B cell (primary cell): ENCODE results near the gene CADM2. TPM values are rescaled to one million over a fixed set of nuclear protein-coding genes. Genes with fewer than 3 reads are reported as not detected.

Experiments
- ATAC-seq: fragments of 200-7000 bp; cut with Tn5 transposase; one replicate; pipeline ENCODE4 v1.10.0; 2021; ENCODE audit warnings: low read depth, mild to moderate bottlenecking, moderate number of reproducible peaks, moderate library complexity
- CTCF ChIA-PET: fragments of 350-600 bp; sonication (Branson Sonifier 250); formaldehyde crosslinking; loops from one replicate; lab custom pipeline; 2021; ENCODE audit warnings: antibody characterized with exemption, inconsistent platforms; lab: Charles Lee
- POLR2A ChIA-PET: fragments of 350-600 bp; sonication (Branson Sonifier 250); formaldehyde crosslinking; loops from one replicate; lab custom pipeline; 2021; ENCODE audit warnings: antibody characterized with exemption; lab: Charles Lee
- DNase-seq: peaks from one replicate; pipeline ENCODE4 v3.0.0; 2013
- H2AFZ ChIP-seq: 2 replicates; pipeline ENCODE4 v1.6.1; 2012; ENCODE audit warnings: mild to moderate bottlenecking, low read depth, low read length; ENCODE audit not compliant: insufficient read depth, poor library complexity, severe bottlenecking
- H3K27ac ChIP-seq, 2 donors: 1 replicate in 1 of 2; 2 replicates in 1 of 2; pipeline ENCODE4 v1.5.1; 2012 to 2013; ENCODE audit warnings: low read length in 2 of 2, mild to moderate bottlenecking in 2 of 2, moderate library complexity in 1 of 2
- H3K27me3 ChIP-seq, 4 experiments: fragments of 200-600 bp in 1 of 4; sonication (generic) in 1 of 4; replicated peaks in 1 of 4; 1 replicate in 2 of 4; 2 replicates in 2 of 4; pipeline versions ENCODE4 v1.6.1 to v1.7.0; 2013 to 2016; ENCODE audit warnings: low read length in 3 of 4, mild to moderate bottlenecking in 2 of 4, mixed read lengths in 1 of 4, moderate library complexity in 1 of 4; ENCODE audit not compliant: insufficient read depth in 4 of 4, control insufficient read depth in 3 of 4; ENCODE audit errors: control extremely low read depth in 1 of 4
- H3K36me3 ChIP-seq, 2 experiments: replicated peaks in 1 of 2; 1 replicate in 1 of 2; 2 replicates in 1 of 2; pipeline versions ENCODE4 v1.6.1 to v1.7.1; 2013; ENCODE audit warnings: low read length in 1 of 2; ENCODE audit not compliant: insufficient read depth in 2 of 2, control insufficient read depth in 1 of 2; ENCODE audit errors: control extremely low read depth in 1 of 2, extremely low read depth in 1 of 2
- H3K4me1 ChIP-seq, 2 donors: fragments of 200-600 bp in 1 of 2; sonication (generic) in 1 of 2; 1 replicate in 1 of 2; 2 replicates in 1 of 2; pipeline versions ENCODE4 v1.5.1 to v1.6.1; 2013 to 2017; ENCODE audit warnings: low read length in 2 of 2; ENCODE audit not compliant: control insufficient read depth in 2 of 2, insufficient read depth in 2 of 2
- H3K4me2 ChIP-seq: replicated peaks from 2 replicates; pipeline ENCODE3; 2012; ENCODE audit warnings: mild to moderate bottlenecking, low read depth, low read length; ENCODE audit not compliant: poor library complexity, severe bottlenecking
- H3K4me3 ChIP-seq, 5 experiments: fragments of 200-600 bp in 1 of 5; sonication (generic) in 1 of 5; 1 replicate in 3 of 5; 2 replicates in 2 of 5; pipeline versions ENCODE4 v1.5.1 to v1.7.0; 2011 to 2016; ENCODE audit warnings: low read length in 4 of 5, mild to moderate bottlenecking in 4 of 5, low read depth in 2 of 5, control low read depth in 1 of 5, moderate library complexity in 1 of 5; ENCODE audit not compliant: insufficient read depth in 1 of 5; ENCODE audit errors: control extremely low read depth in 1 of 5, extremely low read depth in 1 of 5
- H3K79me2 ChIP-seq: fragments of 200-600 bp; sonication (generic); one replicate; pipeline ENCODE4 v1.6.0; 2016; ENCODE audit warnings: low read length; ENCODE audit not compliant: control insufficient read depth, insufficient read depth
- H3K9ac ChIP-seq: fragments of 200-600 bp; sonication (generic); 2 replicates; pipeline ENCODE4 v1.6.1; 2017; ENCODE audit warnings: mild to moderate bottlenecking, low read length, moderate library complexity
- H3K9me3 ChIP-seq, 3 donors: one replicate each; pipeline versions ENCODE4 v1.6.1 to v1.7.1; 2013; ENCODE audit warnings: low read length in 2 of 3; ENCODE audit not compliant: control insufficient read depth in 2 of 3, insufficient read depth in 1 of 3; ENCODE audit errors: control extremely low read depth in 1 of 3
- H4K20me1 ChIP-seq: 2 replicates; pipeline ENCODE4 v1.6.0; 2012; ENCODE audit warnings: mild to moderate bottlenecking, low read length; ENCODE audit not compliant: insufficient read depth, control insufficient read depth, poor library complexity, severe bottlenecking
- H3K27ac Mint-ChIP-seq: one replicate; pipeline ENCODE4 v1.8.0; 2021; ENCODE audit warnings: mixed read lengths
- H3K27me3 Mint-ChIP-seq: one replicate; pipeline ENCODE4 v1.8.0; 2021; ENCODE audit warnings: mixed read lengths
- H3K4me1 Mint-ChIP-seq: one replicate; pipeline ENCODE4 v1.8.0; 2021; ENCODE audit warnings: mixed read lengths
- H3K4me3 Mint-ChIP-seq: one replicate; pipeline ENCODE4 v1.8.0; 2021; ENCODE audit warnings: mixed read lengths
- H3K9me3 Mint-ChIP-seq: one replicate; pipeline ENCODE4 v1.8.0; 2022; ENCODE audit warnings: mixed read lengths; ENCODE audit not compliant: insufficient read depth
- CTCF ChIP-seq: fragments of 200-600 bp; IDR thresholded peaks from one replicate; pipeline ENCODE4 v1.8.0; 2022; ENCODE audit warnings: antibody characterized with exemption, mild to moderate bottlenecking
- EZH2 ChIP-seq: IDR thresholded peaks from 2 replicates; pipeline ENCODE4 v1.6.1; 2012; ENCODE audit warnings: borderline replicate concordance, low read depth, mild to moderate bottlenecking, moderate library complexity, low read length; ENCODE audit not compliant: insufficient read depth, poor library complexity, severe bottlenecking
- WGBS: methylation state at CpG from one replicate; pipeline ENCODE4 v1.1.5; 2013; ENCODE audit warnings: missing lambda C conversion rate; ENCODE audit not compliant: insufficient coverage; 5-methylcytosine and 5-hydroxymethylcytosine counted together
- intact Hi-C: fragments of 100-400 bp; cut with micrococcal nuclease; formaldehyde crosslinking; loops from one replicate; pipeline ENCODE4 v1.10.0; 2022
- polyA plus RNA-seq: library from polyadenylated mRNA; depleted of rRNA; stranded (reverse); fragments of >200 nt; gene quantifications from 2 replicates; pipeline ENCODE4 v1.2.3, GENCODE V29; 2012
- total RNA-seq, 2 donors: library from RNA; stranded (reverse); fragments of 120-200 nt in 1 of 2; gene quantifications; 1 replicate in 1 of 2; 2 replicates in 1 of 2; pipeline versions ENCODE4 v1.2.3 to v1.2.4, GENCODE V29; 2013 to 2022

Gene CADM2
- total and polyA plus RNA-seq, 2 donors (not counting 1 experiment from before 2014, with no cell fraction given) = 0.10 to 0.37 TPM

- ChIA-PET CTCF (no interaction called here), POLR2A (no interaction called here)
- Histone ChIP-seq H3K79me2 (no peaks in the 10 kb centered on the region), H3K4me3 (no peak overlapping the region), H3K9ac (no peak overlapping the region), H3K27ac (no peak overlapping the region), H3K4me2 (no peak overlapping the region), H3K27me3 (no peaks in the 10 kb centered on the region), H3K9me3 (peaks cover 0 to 6% (median 3%) of the 10 kb centered on the region in 3 donors), H4K20me1 (no peaks in the 10 kb centered on the region), H3K36me3 (no peaks in the 10 kb centered on the region), H3K4me1 (no peaks in the 10 kb centered on the region), H2AFZ (no peak overlapping the region)
- DNase-seq = no peak
- WGBS = 100% methylated on average over 1 of the region's 6 CpGs
- H3K27ac Mint-ChIP-seq = no peak overlapping the region
- H3K4me3 Mint-ChIP-seq = no peak overlapping the region
- TF ChIP-seq CTCF (no peak), EZH2 (no peak)
- peaks cover 4% of the 10 kb centered on the region for H3K9me3 Mint-ChIP-seq
- no peaks in the 10 kb centered on the region for H3K27me3 Mint-ChIP-seq
- H3K4me1 Mint-ChIP-seq = no peaks in the 10 kb centered on the region
- intact Hi-C loops = no loop called here
- ATAC-seq = no peak
Measured at GRCh38 chr3:86046436-86047136, 1087.8 kb downstream of the CADM2 start.

GRCh38 chr3:86047161-86047560 is 1088.4 kb downstream of the CADM2 start:
- Histone ChIP-seq H3K4me2 (no peak overlapping the region), H4K20me1 (no peaks in the 10 kb centered on the region), H3K4me3 (no peak overlapping the region), H3K27me3 (no peaks in the 10 kb centered on the region), H3K9me3 (peaks cover 0 to 6% (median 3%) of the 10 kb centered on the region in 3 donors), H3K9ac (no peak overlapping the region), H3K79me2 (no peaks in the 10 kb centered on the region), H3K4me1 (no peaks in the 10 kb centered on the region), H3K27ac (no peak overlapping the region), H2AFZ (no peak overlapping the region), H3K36me3 (no peaks in the 10 kb centered on the region)
- TF ChIP-seq CTCF = no peak
- TF ChIP-seq EZH2 = no peak
- no peak overlapping the region for H3K4me3 Mint-ChIP-seq
- H3K27me3 Mint-ChIP-seq = no peaks in the 10 kb centered on the region
- intact Hi-C loops = no loop called here
- ATAC-seq = no peak
- H3K4me1 Mint-ChIP-seq = no peaks in the 10 kb centered on the region
- H3K9me3 Mint-ChIP-seq = peaks cover 4% of the 10 kb centered on the region
- ChIA-PET POLR2A (no interaction called here), CTCF (no interaction called here)
- no peak for DNase-seq
- WGBS = no CpG with 5 or more reads among the region's 1 CpG
- no peak overlapping the region for H3K27ac Mint-ChIP-seq
